Aorta (tissue), 5 donors: ENCODE data around the gene SLC1A2. TPM values are rescaled to one million over a fixed set of nuclear protein-coding genes. Genes with fewer than 3 reads are reported as not detected.

Experiments
- ATAC-seq: fragments of 200-7000 bp; cut with Tn5 transposase; one replicate; pipeline ENCODE4 v1.9.1; 2022; ENCODE audit warnings: moderate library complexity; ENCODE audit not compliant: low FRiP score
- DNase-seq, 2 donors: peaks; one replicate each; pipeline ENCODE4 v3.0.0-alpha.2; 2020
- H3K27ac ChIP-seq, 2 donors: one replicate each; pipeline ENCODE4 v1.5.1; 2013; ENCODE audit warnings: low read length in 2 of 2, mild to moderate bottlenecking in 2 of 2, moderate library complexity in 2 of 2, control low read depth in 1 of 2, inconsistent platforms in 1 of 2, low read depth in 1 of 2
- H3K27me3 ChIP-seq, 2 donors: one replicate each; pipeline ENCODE4 v1.6.1; 2013; ENCODE audit warnings: control low read depth in 1 of 2, low read length in 1 of 2, mild to moderate bottlenecking in 1 of 2, moderate library complexity in 1 of 2; ENCODE audit not compliant: insufficient read depth in 2 of 2, control insufficient read depth in 1 of 2
- H3K36me3 ChIP-seq, 2 donors: one replicate each; pipeline ENCODE4 v1.6.1; 2013; ENCODE audit warnings: control low read depth in 1 of 2, low read length in 1 of 2, mild to moderate bottlenecking in 1 of 2; ENCODE audit not compliant: insufficient read depth in 2 of 2, control insufficient read depth in 1 of 2
- H3K4me1 ChIP-seq, 2 donors: one replicate each; pipeline ENCODE4 v1.6.1; 2013; ENCODE audit warnings: low read length in 2 of 2, control low read depth in 1 of 2, mild to moderate bottlenecking in 1 of 2, moderate library complexity in 1 of 2; ENCODE audit not compliant: insufficient read depth in 2 of 2, control insufficient read depth in 1 of 2
- H3K4me3 ChIP-seq, 2 donors: one replicate each; pipeline ENCODE4 v1.5.1; 2013; ENCODE audit warnings: low read length in 2 of 2, control low read depth in 1 of 2, mild to moderate bottlenecking in 1 of 2
- H3K9me3 ChIP-seq: one replicate; pipeline ENCODE4 v1.6.1; 2013; ENCODE audit warnings: mild to moderate bottlenecking, low read length; ENCODE audit not compliant: control insufficient read depth
- WGBS, 2 donors: extraction: QIAGEN DNeasy Blood & Tissue Kit; methylation state at CpG; one replicate each; pipeline ENCODE4 v1.1.7; 2013; 5-methylcytosine and 5-hydroxymethylcytosine counted together
- intact Hi-C, 2 donors: fragments of 100-400 bp; cut with DNase I; formaldehyde crosslinking; loops; one replicate each; pipeline versions ENCODE4 v1.14.2 to v1.15.0; 2022
- polyA plus RNA-seq, 2 donors: library from polyadenylated mRNA; stranded (reverse); fragments of 200-250 nt; gene quantifications; one replicate each; pipeline ENCODE4 v1.2.3, GENCODE V29; 2013
- total RNA-seq, 2 donors: library from RNA; stranded (reverse); fragmentation: NEBNext Ultra II Directional; extraction: Animal tissue kit (Norgen Biotek cat#: 25700); gene quantifications; one replicate each; pipeline ENCODE4 v1.2.1, GENCODE V29; 2021
- donor health status: healthy with polysubstance abuse.
- donor health status: Bipolar disorder and iron deficiency.
- donor health status: DM: no; HTN: no; CAD: no.
- donor health status: DM: no; HTN: no; CAD: no.
- donor health status: DM: yes; HTN: yes; CAD: no.

The SLC1A2 gene
- total and polyA plus RNA-seq, 4 donors, result 1.1 to 1.5 TPM; not detected in 2

DNA sequence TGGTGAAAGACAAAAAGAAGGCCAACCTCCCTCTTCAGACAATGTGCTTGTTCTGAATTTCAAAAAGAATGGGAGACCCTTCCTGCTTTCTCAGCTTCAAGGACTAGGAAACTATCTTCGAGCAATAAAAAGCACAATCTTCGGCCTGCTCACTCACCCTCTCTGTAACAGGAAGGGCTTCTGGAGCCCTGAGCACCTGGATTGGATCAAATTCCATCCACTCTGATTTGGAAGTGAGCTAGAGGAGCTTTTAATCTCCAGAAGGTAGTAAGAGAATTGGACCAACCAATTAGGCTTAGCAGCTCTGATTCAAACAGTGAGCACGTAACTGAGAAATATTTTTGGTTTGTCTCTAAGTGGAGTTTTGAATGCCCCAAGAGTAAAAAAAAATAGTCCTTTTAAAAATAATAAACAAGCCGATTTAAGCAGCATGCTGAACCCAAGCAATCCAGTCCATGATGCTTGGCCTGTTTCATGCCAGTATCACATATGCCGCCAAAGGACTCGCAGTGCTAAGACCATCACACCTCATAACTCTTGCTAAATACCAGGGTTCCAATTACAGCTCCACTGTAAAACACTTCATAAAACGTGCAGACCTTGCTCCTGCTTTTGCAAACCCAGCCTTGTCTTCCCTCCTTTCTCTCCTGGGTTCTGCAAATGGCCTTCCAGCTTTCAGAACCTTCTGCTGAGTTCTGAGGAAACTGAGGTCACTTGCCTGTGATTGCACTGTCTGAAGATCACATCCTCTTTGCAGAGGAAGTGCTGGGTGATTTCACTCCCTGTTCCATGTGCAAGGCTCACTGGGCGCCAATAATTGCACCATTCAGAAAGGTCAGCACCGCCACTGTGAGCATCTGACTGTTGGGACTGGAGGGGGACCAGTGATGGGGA lies 74.4 kb downstream of the SLC1A2 start:
- Histone ChIP-seq H3K4me1 (no peaks in the 10 kb centered on the region), H3K9me3 (no peaks in the 10 kb centered on the region), H3K27ac (no peak overlapping the region), H3K4me3 (no peak overlapping the region), H3K27me3 (no peaks in the 10 kb centered on the region), H3K36me3 (no peaks in the 10 kb centered on the region)
- DNase-seq (no peak), ATAC-seq (no peak)
- WGBS, 2 donors, result 55 to 66% methylated on average over 9 of the region's 9 CpGs
- intact Hi-C loops, result no loop called here

DNA sequence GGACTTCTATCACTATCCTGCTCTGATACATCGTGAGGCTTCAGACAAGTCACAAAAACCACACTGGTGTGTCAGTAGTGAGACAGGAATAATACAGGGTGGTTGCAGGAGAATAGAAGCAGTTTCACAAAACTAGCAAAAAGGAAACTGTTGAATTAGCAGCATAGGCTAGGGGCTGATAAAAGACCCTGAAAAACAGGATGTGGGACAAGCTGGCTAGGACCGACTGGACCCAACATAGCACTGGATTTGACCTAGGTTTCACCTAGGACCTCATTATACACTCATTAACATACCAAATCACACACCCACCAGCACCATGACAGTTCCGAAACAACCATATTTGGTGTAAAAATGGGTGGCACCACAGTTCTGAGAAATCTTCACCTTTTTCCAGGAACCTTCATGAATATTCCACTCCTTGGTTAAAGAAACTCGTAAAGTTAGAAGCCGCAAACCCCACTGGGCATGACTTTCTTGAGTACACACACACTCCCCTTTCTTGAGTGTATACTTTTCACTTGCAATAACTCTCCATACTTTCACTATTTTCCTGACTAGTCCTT lies 76.2 kb downstream of the SLC1A2 start:
- WGBS, 2 donors, result 93 to 94% methylated on average over 5 of the region's 5 CpGs
- DNase-seq, result no peak
- H3K4me1 ChIP-seq, result no peaks in the 10 kb centered on the region
- H3K36me3 ChIP-seq, result no peaks in the 10 kb centered on the region
- intact Hi-C loops, result no loop called here
- H3K9me3 ChIP-seq, result no peaks in the 10 kb centered on the region
- H3K27me3 ChIP-seq, result no peaks in the 10 kb centered on the region
- no peak for ATAC-seq
- no peak overlapping the region for H3K27ac ChIP-seq
- no peak overlapping the region for H3K4me3 ChIP-seq

DNA sequence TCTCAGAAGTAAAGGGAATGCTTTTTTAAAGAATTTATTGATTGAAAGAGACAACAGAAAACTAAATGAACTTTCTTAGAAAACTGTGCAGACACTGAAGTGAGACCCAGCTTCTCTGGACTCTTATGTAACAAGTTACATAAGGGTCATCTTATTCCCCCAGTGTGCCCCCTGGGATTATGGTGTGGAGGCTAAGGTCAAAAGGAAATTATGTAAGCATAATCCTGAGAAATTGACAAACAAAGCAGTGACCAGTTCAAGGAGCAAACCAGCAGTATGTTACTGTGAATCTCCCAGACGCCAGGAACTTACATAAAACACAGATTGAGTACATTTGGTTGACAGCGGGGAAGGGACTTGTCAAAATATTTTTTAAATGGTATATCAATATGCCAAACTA lies 78.6 kb downstream of the SLC1A2 start:
- 97 to 98% methylated on average over 2 of the region's 2 CpGs for WGBS, 2 donors
- no peaks in the 10 kb centered on the region for H3K9me3 ChIP-seq
- intact Hi-C loops, result no loop called here
- no peaks in the 10 kb centered on the region for H3K4me1 ChIP-seq
- ATAC-seq (no peak), DNase-seq (no peak)
- no peaks in the 10 kb centered on the region for H3K36me3 ChIP-seq
- H3K27ac ChIP-seq, result no peak overlapping the region
- H3K27me3 ChIP-seq, result no peaks in the 10 kb centered on the region
- H3K4me3 ChIP-seq, result no peak overlapping the region

DNA sequence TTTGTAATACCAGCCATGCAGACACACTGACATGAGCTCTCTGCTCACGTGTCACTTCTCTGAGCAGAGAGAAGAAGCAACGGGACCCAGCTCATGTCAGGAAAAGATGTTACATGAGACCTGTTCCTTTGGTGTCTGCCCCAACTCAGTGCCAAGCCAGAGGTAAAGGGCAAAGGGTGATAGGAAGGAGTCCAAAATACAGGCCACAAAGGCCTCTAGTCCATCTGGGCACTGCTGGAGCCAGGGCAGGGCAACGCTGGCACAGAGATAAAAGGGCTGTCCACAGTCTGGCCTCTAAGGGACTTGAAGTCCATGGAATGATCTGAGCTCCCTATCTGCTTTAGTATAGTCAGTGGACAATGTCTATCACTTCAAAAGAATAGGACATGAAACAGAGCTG lies 79.3 kb downstream of the SLC1A2 start:
- intact Hi-C loops, result no loop called here
- no peak overlapping the region for H3K27ac ChIP-seq
- ATAC-seq (no peak), DNase-seq (no peak)
- no peaks in the 10 kb centered on the region for H3K27me3 ChIP-seq
- no peaks in the 10 kb centered on the region for H3K36me3 ChIP-seq
- WGBS, 2 donors, result 89 to 90% methylated on average over 3 of the region's 3 CpGs
- no peaks in the 10 kb centered on the region for H3K4me1 ChIP-seq
- no peak overlapping the region for H3K4me3 ChIP-seq
- H3K9me3 ChIP-seq, result no peaks in the 10 kb centered on the region

DNA sequence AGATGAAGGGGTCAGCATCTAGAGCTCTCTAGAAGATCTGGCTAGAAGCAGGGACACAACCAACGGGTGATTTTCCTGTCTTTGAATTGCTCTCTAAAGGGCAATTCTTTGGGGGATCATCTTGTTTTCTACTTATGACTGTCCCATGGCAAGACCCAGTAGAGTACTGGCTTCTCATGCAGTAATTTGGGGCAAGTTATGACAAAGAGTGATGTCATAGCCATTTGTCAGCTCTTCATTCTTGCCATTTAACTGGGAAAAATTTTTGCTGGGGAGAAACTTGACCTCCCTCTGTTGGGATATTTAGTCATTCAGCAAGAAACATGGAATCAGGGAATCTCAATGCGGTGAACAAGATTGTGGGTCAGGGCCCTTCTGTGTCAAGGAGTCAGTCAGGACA lies 80.4 kb downstream of the SLC1A2 start:
- Histone ChIP-seq H3K27me3 (no peaks in the 10 kb centered on the region), H3K27ac (no peak overlapping the region), H3K36me3 (no peaks in the 10 kb centered on the region), H3K4me3 (no peak overlapping the region), H3K4me1 (no peaks in the 10 kb centered on the region), H3K9me3 (no peaks in the 10 kb centered on the region)
- DNase-seq (no peak), ATAC-seq (no peak)
- 97 to 98% methylated on average over 2 of the region's 2 CpGs for WGBS, 2 donors
- intact Hi-C loops, result no loop called here

DNA sequence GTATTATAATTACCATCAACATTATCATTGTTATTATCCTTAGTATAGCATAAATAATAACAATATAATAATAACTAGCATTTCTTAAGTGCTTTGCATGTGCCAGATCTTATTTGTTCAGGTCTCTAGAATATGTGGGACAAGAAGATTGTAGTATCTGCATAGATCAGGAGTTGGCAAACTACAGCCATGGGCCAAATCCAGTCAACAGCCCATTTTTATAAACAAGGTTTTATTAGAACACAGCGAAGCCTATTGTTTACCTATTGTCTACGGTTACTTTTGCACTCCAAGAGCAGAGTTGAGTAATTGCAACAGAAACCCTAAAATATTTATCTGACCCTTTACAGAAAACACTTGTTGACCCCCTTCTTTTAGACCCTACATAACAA lies 81.4 kb downstream of the SLC1A2 start:
- ATAC-seq (no peak), DNase-seq (no peak)
- Histone ChIP-seq H3K9me3 (no peaks in the 10 kb centered on the region), H3K4me1 (no peaks in the 10 kb centered on the region), H3K27me3 (no peaks in the 10 kb centered on the region), H3K36me3 (no peaks in the 10 kb centered on the region), H3K4me3 (no peak overlapping the region), H3K27ac (no peak overlapping the region)
- intact Hi-C loops, result no loop called here
- 84 to 96% methylated on average over 2 of the region's 2 CpGs for WGBS, 2 donors

DNA sequence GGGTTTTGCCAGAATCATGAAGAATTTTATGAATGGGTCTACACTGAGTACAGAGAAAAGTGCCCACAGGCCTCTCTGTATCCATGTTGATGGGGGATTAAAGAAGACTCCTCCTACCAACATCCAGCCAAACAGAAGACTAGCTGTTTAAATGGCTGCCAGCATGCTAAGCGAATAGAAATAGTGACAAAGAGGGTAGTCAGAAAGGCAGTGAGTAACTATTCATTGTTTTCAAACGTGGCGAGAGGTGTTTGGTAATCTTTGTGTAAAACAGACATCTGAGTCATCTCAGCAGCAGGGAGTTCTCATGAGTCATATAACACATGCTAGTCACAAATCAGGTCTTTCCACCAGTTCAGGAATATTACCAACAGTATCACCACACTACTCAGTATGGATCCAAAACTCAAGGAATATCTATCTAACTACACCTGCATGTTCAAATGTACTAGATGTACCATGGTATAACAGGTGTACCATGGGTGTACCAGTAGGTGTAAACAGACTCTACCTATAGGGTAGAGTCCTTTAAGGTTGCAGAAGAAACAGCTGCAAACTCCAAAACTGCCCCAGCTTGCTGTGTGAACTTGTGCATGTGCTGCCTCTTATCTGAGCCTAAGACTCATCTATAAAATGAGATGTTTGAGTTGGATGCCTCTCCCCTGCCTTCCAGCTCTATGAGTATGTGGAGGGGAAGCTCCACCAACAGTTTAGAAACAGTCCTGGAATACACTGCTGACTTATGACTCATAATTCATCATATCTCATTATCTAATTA lies 82.0 kb downstream of the SLC1A2 start:
- H3K4me3 ChIP-seq, result no peak overlapping the region
- DNase-seq (no peak), ATAC-seq (no peak)
- WGBS, 2 donors, result 25 to 35% methylated on average over 3 of the region's 3 CpGs
- no peaks in the 10 kb centered on the region for H3K4me1 ChIP-seq
- H3K36me3 ChIP-seq, result no peaks in the 10 kb centered on the region
- no peaks in the 10 kb centered on the region for H3K27me3 ChIP-seq
- H3K27ac ChIP-seq, result no peak overlapping the region
- intact Hi-C loops, result no loop called here
- no peaks in the 10 kb centered on the region for H3K9me3 ChIP-seq

DNA sequence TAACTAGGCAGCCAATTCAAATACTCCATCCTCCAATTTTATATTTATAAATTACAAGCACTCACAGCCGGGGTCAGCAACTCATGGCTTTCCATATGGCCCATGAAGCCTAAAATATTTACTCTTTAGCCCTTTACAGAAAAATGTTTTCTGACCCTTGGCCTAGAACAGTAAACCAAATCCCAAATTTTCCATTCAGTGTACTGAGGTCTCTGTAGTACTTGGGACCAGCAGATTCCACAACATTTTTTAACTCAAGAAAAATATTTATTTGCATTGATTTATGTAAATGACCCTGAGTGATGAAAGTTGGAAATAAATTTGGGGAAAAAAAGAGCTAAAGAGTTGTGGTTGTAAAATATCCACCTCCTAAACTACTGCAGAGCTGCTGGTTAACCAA lies 82.6 kb downstream of the SLC1A2 start:
- Histone ChIP-seq H3K36me3 (no peaks in the 10 kb centered on the region), H3K4me1 (no peaks in the 10 kb centered on the region), H3K4me3 (no peak overlapping the region), H3K9me3 (peaks cover 2% of the 10 kb centered on the region), H3K27me3 (no peaks in the 10 kb centered on the region), H3K27ac (no peak overlapping the region)
- intact Hi-C loops, result no loop called here
- DNase-seq, result no peak
- WGBS, 2 donors, result 3 to 8% methylated on average over 1 of the region's 1 CpG
- ATAC-seq, result no peak
